Activated CD8-positive, alpha-beta memory T cell treated with anti-CD3 and anti-CD28 coated beads for 1 hour (primary cell): ENCODE results near the gene OSBPL5.
"Not testable (repeated sequence)": the region's sequence is repeated elsewhere in the genome, so short reads cannot be mapped to it uniquely, and the experiment has no call there.

ENCODE experiments used
- DNase-seq, 2 donors: peaks; one replicate each; pipeline ENCODE4 v3.0.0-alpha.2; 2020; ENCODE audit warnings: low read depth in 1 of 2; ENCODE audit errors: extremely low read depth in 1 of 2

Gene OSBPL5

DNA sequence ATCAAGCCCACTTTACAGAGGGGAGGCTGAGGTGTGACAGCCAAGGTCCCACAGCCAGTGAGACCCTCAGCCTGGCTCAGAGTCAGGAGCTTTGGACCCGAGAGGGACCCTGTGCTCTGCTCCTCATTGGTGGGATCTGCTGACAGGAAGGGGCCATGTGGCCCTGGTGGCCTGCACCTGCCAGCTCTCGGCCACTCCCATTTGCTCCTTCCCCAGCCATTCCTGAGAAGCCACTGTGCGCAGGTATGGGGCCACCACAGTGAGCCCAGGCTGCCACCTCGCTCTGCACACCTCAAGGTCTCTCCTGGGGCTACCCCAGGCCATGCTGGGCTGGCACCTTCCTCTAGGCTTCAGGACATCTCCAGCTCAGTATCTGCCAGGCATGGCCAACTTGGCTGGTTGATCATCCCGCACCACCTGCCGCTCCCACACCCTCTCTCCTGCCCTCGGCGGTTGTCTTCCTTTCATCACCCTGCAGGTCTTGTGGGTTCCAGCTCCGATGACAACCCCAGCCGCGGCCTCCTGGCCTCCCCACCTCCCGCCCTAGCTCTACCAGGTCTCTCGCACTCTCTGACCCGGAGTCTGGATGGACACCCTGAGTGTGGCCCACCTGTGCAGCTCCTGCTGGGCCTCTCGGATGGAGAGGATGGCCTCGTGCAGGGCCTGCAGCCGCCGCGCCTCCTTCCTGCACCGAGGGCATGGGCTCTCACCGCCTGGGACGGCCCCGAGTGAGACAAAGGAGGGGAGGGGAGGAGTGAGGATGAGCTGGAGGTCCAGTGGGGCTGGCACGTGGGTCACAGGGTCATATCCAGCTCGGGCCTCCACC lies 75.7 kb downstream of the OSBPL5 start:
- DNase-seq: no peak

DNA sequence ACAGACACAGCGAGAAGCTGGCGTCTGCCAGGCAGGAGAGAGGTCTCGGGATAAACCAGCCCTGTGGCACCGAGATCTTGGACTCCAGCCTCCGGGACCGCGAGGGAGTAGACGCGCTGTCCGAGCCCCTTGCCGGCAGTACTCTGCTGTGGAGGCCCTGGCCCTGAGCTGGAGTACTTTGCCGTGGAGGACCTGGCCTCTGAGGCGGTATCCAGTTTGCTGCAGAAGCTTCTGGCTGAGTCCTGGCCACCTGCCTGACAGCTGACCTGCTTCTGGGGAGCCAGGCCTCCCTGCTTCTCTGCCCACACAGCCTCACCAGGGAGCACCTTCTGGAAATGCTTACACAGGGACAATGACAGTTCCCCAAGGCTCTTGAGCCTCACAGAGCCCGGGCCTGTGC lies 76.3 kb downstream of the OSBPL5 start:
- no peak for DNase-seq

GRCh38 chr11:3087821-3088800 lies 77.0 kb downstream of the OSBPL5 start:
- no peak for DNase-seq

DNA sequence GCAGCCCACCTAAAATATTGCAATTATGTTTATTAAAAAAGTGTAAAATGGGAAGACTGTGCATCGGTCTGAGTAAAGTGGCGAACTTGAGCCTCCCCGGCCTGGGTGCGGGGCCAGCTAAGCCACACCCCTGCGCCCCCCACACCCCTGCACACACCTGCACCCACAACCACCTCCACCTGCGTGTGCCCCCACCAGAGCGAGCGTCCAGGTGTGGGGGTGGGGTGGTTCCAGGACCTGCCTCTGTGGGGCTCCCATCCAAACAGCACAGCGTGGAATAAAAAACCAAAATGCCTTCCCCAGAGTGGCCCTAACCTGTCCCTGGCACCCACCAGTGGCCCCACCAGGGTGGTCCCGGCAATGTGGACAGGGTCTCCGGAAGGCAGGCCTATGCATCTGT lies 77.7 kb downstream of the OSBPL5 start:
- no peak for DNase-seq

DNA sequence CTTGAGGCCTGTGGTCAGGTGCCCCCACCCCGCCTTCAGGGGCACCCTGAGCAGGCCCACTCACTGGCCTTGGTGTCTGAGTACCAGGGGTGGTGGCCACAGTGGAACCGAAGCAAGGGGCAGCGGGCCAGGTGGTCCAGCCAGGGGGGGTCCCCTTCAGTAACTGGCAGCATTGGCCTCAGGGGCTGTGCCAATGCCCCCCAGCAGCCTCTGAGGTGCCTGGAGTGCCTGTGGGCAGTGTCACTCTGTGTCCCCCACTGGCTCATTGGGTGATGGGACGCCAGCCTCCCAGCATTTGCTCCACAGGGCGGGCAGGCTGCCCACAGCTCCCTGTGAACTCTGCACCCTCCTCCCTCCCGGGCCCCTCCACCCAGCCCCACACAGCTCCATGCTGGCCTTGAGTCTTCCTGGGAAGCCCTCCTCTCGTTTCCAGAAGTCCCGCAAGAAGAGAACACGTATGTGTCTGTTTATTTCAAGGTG lies 78.4 kb downstream of the OSBPL5 start:
- no peak for DNase-seq

DNA sequence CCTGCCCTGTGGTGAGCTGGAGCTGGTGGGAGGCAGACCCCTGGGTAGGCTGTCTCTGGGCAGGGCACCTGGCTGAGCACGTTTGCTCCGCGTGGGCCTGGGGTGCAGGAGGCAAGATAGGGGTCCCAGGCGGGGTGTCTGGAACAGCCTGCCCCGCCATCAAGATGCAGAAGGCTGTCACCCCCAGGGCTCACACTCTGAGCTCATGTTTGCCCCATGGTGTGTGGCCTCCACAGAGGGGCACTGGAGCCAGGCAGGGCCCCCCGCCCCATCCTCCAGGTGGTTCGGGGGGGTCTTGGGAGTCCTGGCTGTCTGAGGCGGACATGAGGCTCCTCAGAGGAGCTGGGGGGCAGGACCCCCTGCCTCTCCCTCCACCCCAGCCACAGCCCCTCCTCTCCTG lies 79.0 kb downstream of the OSBPL5 start:
- DNase-seq: no peak

GRCh38 chr11:3085052-3085451 lies 80.1 kb downstream of the OSBPL5 start:
- no peak for DNase-seq

DNA sequence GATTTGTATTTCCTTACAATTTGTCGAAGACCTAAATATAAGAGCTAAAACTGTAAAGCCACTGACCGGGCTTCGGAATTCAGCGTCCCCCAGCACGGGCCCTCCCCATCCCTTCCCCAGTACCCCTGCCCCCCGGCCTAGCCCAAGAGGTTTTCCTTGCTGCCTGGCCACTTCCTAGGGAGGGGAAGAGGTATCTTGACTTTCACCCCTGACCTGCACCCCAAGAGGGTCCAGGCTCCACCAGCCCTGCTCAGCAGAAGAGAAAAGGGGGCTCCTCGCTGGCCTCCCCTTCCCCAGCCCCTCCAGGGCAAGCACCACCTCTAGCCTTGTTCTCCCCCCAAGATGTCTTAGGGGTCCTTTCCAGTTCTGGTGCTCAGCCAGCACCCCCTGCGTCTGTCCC lies 81.8 kb downstream of the OSBPL5 start:
- DNase-seq: no peak

- no peak for DNase-seq
These were observed 83.7 kb downstream of the OSBPL5 start for GRCh38 chr11:3081386-3081751.

GRCh38 chr11:3080733-3081385 lies 84.3 kb downstream of the OSBPL5 start:
- no peak for DNase-seq

GRCh38 chr11:3080104-3080503 lies 85.0 kb downstream of the OSBPL5 start:
- DNase-seq: no peak

DNA sequence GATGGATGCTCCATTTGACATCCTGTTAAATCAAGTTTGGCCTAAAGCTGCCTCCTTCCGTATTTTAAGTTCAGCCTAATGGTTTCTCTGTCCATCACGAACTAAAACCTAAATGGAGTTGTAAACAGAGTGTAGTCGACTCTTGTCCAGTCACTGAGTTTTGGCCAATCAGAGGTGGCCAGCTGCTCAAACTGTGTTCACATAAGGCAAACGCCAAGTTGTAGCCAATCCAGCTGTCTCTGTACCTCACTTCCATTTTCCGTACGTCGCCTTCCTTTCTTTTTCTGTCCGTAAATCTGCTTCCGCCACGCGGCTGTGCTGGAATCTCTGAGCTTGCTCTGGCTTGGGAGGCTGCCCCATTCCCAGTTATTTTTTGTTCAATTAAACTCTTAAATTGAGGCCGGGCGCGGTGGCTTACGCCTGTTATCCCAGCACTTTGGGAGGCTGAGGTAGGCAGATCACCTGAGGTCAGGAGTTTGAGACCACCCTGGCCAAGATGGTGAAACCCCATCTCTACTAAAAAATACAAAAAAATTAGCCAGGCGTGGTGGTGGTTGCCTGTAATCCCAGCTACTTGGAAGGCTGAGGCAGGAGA lies 87.2 kb downstream of the OSBPL5 start:
- DNase-seq: no peak

GRCh38 chr11:3077189-3077836 lies 87.8 kb downstream of the OSBPL5 start:
- no peak for DNase-seq

DNA sequence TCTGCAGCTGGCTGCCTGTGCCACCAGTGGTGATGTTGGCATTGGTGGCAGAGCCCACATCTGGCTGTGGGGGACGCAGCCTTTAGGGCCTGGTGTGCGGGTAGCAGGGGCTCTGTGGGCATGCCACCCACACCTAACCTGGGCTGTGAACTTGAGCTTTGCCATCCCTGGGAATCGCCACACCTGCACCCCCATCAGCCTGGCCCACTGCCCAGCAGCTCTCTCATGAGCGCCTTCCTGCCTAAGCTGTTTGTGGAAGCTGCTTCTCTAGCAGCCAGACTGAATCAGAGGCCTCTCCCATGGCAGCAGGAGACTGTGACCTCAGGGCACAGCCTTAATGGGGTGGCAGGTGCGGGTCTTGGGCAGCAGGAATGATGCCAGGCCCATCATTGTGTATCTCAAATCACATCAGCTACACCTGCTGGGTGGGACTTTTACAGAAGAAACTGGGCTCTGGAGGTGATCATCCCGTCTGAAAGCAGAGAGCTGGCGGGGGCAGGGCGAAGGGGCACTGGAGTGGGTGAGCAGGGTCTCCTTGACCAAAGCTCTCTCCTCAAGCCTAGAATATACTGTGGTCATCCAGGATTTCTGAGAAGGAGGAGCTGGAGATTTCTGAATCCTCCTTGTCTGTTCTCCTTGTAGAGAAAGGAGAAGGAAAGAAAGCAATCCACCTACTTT lies 90.1 kb downstream of the OSBPL5 start:
- no peak for DNase-seq

- no peak for DNase-seq
These were observed 92.1 kb downstream of the OSBPL5 start for GRCh38 chr11:3073029-3073435.

GRCh38 chr11:3069425-3069824 lies 95.7 kb downstream of the OSBPL5 start:
- no peak for DNase-seq

DNA sequence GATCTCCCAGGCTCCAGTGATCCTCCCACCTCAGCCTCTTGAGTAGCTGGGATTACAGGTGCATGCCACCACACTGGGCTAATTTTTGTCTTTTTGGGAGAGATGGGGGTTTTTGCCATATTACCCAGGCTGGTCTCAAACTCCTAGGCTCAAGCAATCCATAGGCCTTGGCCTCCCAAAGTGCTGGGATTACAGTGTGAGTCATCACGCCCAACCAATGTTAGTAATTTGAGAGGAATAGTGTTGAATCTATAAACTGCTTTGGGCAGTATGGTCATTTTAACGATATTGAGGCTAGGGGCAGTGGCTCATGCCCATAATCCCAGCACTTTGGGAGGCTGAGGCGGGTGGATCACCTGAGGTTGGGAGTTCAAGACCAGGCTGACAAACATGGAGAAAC lies 98.8 kb downstream of the OSBPL5 start:
- not testable (repeated sequence) for DNase-seq

DNA sequence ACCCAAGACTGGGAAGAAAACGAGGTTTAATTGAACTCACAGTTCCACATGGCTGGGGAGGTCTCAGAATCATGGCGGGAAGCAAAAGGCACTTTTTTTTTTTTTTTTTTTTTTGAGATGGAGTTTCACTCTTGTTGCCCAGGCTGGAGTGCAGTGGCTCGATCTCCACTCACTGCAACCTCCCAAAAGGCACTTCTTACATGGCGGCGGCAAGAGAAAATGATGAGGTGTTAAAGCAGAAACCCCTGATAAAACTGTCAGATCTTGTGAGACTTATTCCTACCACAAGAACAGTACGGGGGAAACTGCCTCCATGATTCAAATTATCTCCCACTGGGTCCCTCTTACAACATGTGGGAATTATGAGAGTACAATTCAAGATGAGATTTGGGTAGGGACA lies 100.4 kb downstream of the OSBPL5 start:
- not testable (repeated sequence) for DNase-seq

GRCh38 chr11:3063876-3064275 lies 101.2 kb downstream of the OSBPL5 start:
- not testable (repeated sequence) for DNase-seq

DNA sequence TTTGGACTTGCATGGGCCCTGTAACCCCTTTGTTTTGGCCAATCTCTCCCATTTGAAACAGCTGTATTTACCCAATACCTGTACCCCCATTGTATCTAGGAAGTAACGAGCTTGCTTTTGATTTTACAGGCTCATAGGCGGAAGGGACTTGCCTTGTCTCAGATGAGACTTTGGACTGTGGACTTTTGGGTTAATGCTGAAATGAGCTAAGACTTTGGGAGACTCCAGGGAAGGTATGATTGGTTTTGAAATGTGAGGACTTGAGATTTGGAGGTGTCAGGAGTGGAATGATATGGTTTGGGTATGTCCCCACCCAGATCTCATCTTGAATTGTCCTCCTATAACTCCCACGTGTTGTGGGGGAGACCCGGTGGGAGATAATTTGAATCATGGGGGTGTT lies 101.7 kb downstream of the OSBPL5 start:
- DNase-seq: not testable (repeated sequence)
